ENCODE results near the gene AGMO.

The AGMO gene

GRCh38 chr7:15204421-15204820 lies 357.4 kb downstream of the AGMO start:
- no peak for DNase-seq (ENCODE audit: low read depth)
- no peak overlapping the region for H3K4me3 ChIP-seq (ENCODE audit: low read depth, low read length)
- TF ChIP-seq CTCF (IDR thresholded peaks at IDR 0.05; ENCODE audit: insufficient read depth, low read depth, low read length, missing control alignments), result no peak

- TF ChIP-seq CTCF (IDR thresholded peaks at IDR 0.05; ENCODE audit: insufficient read depth, low read depth, low read length, missing control alignments), result no peak
- no peak for DNase-seq (ENCODE audit: low read depth)
- H3K4me3 ChIP-seq (ENCODE audit: low read depth, low read length), result no peak overlapping the region
These were observed 362.3 kb downstream of the AGMO start for GRCh38 chr7:15199482-15199881.

- H3K4me3 ChIP-seq (ENCODE audit: low read depth, low read length), result no peak overlapping the region
- DNase-seq (ENCODE audit: low read depth), result no peak
- no peak for TF ChIP-seq CTCF (IDR thresholded peaks at IDR 0.05; ENCODE audit: insufficient read depth, low read depth, low read length, missing control alignments)
These were observed 364.5 kb downstream of the AGMO start for GRCh38 chr7:15197042-15197977.

GRCh38 chr7:15178065-15178464 lies 383.8 kb downstream of the AGMO start:
- no peak for DNase-seq (ENCODE audit: low read depth)

GRCh38 chr7:15176089-15176488 lies 385.7 kb downstream of the AGMO start:
- DNase-seq (ENCODE audit: low read depth), result no peak
- no peak overlapping the region for H3K4me3 ChIP-seq (ENCODE audit: low read depth, low read length)
- no peak for TF ChIP-seq CTCF (IDR thresholded peaks at IDR 0.05; ENCODE audit: insufficient read depth, low read depth, low read length, missing control alignments)

More at GRCh38 chr7:15178065-15178464, 383.8 kb downstream of the AGMO start:
- no peak for TF ChIP-seq CTCF (IDR thresholded peaks at IDR 0.05; ENCODE audit: insufficient read depth, low read depth, low read length, missing control alignments)
- H3K4me3 ChIP-seq (ENCODE audit: low read depth, low read length), result no peak overlapping the region

GRCh38 chr7:15175152-15175551 lies 386.7 kb downstream of the AGMO start:
- no peak for TF ChIP-seq CTCF (IDR thresholded peaks at IDR 0.05; ENCODE audit: insufficient read depth, low read depth, low read length, missing control alignments)
- no peak for DNase-seq (ENCODE audit: low read depth)
- no peak overlapping the region for H3K4me3 ChIP-seq (ENCODE audit: low read depth, low read length)
